HepG2 (cell line): ENCODE results near the gene TET2. TPM values are rescaled to one million over a fixed set of nuclear protein-coding genes. Genes with fewer than 3 reads are reported as not detected.

ENCODE experiments used
- CHD2 ChIP-seq: IDR thresholded peaks from 2 replicates; pipeline ENCODE4 v1.6.1; 2011; ENCODE audit warnings: low read depth, low read length, improper control_type of control experiment
- ERF ChIP-seq: IDR thresholded peaks from 2 replicates; pipeline ENCODE4 v1.6.1; 2018; ENCODE audit warnings: missing biosample characterization, missing genetic modification reagents
- GATA4 ChIP-seq: sonication (generic); IDR thresholded peaks from 2 replicates; pipeline ENCODE4 v1.6.1; 2016; ENCODE audit warnings: antibody characterized with exemption, low read depth, borderline replicate concordance
- HNRNPH1 ChIP-seq: fragments of 200-400 bp; formaldehyde crosslinking; optimal IDR thresholded peaks from 2 replicates; pipeline ENCODE3; 2017; ENCODE audit warnings: mild to moderate bottlenecking, low read depth, low read length
- HNRNPLL ChIP-seq: fragments of 200-400 bp; formaldehyde crosslinking; IDR thresholded peaks from 2 replicates; pipeline ENCODE4 v1.6.1; 2017; ENCODE audit warnings: mild to moderate bottlenecking, low read depth, low read length; ENCODE audit not compliant: poor library complexity, severe bottlenecking
- HOXD1 ChIP-seq: sonication (generic); formaldehyde crosslinking; IDR thresholded peaks from 2 replicates; pipeline ENCODE4 v1.5.0; 2020; ENCODE audit warnings: missing genetic modification reagents
- JUN ChIP-seq: sonication (generic); formaldehyde crosslinking; IDR thresholded peaks from 2 replicates; pipeline ENCODE4 v1.4.0; 2020; ENCODE audit warnings: mild to moderate bottlenecking, missing genetic modification reagents
- KDM4B ChIP-seq: sonication (generic); formaldehyde crosslinking; IDR thresholded peaks from 2 replicates; pipeline ENCODE4 v1.4.0; 2020; ENCODE audit warnings: missing genetic modification reagents
- MYNN ChIP-seq: sonication (generic); formaldehyde crosslinking; IDR thresholded peaks from 2 replicates; pipeline ENCODE4 v1.4.0; 2020; ENCODE audit warnings: mild to moderate bottlenecking, low read depth, missing genetic modification reagents
- NKX3-1 ChIP-seq: sonication (generic); formaldehyde crosslinking; IDR thresholded peaks from 2 replicates; pipeline ENCODE4 v1.5.0; 2020; ENCODE audit warnings: missing genetic modification reagents
- PHF20 ChIP-seq: sonication (generic); formaldehyde crosslinking; IDR thresholded peaks from 2 replicates; pipeline ENCODE4 v1.5.0; 2020; ENCODE audit warnings: mild to moderate bottlenecking, missing genetic modification reagents
- RFXANK ChIP-seq: IDR thresholded peaks from 2 replicates; pipeline ENCODE4 v1.6.1; 2016
- SCMH1 ChIP-seq: sonication (generic); formaldehyde crosslinking; IDR thresholded peaks from 2 replicates; pipeline ENCODE4 v1.9.0; 2021; ENCODE audit warnings: missing genetic modification reagents, mild to moderate bottlenecking, borderline replicate concordance
- TRIM24 ChIP-seq: sonication (generic); formaldehyde crosslinking; IDR thresholded peaks from 2 replicates; pipeline ENCODE4 v1.8.0; 2022; ENCODE audit warnings: mild to moderate bottlenecking, missing genetic modification reagents
- ZNF564 ChIP-seq: sonication (generic); formaldehyde crosslinking; IDR thresholded peaks from 2 replicates; pipeline ENCODE4 v1.8.1; 2023; ENCODE audit warnings: mild to moderate bottlenecking, missing genetic modification reagents
- ZNF660 ChIP-seq: sonication (generic); formaldehyde crosslinking; IDR thresholded peaks from 2 replicates; pipeline ENCODE4 v1.5.1; 2020; ENCODE audit warnings: mild to moderate bottlenecking, low read depth, missing genetic modification reagents, borderline replicate concordance
- polyA plus RNA-seq, 8 experiments: library from polyadenylated mRNA; depleted of rRNA in 3 of 8; stranded (reverse) in 7 of 8; unstranded in 1 of 8; fragments of >200 nt; fragmentation: Illumina TruSeq in 4 of 8; extraction: Trizol in 4 of 8; gene quantifications; 2 replicates each; pipeline versions ENCODE4 v1.2.1 to v1.2.3, GENCODE V29; 2011 to 2016; ENCODE audit warnings: low read depth in 4 of 8, missing spikeins in 1 of 8, mixed read lengths in 1 of 8; ENCODE audit not compliant: insufficient read depth in 1 of 8
- total RNA-seq, 5 experiments: library from RNA; depleted of rRNA; stranded (reverse); fragments of >200 nt; fragmentation: Illumina TruSeq; extraction: Trizol; gene quantifications; 2 replicates each; pipeline ENCODE4 v1.2.3, GENCODE V29; 2016; ENCODE audit warnings: low read depth in 1 of 5
- TF ChIP-seq, protein P1 (sequence below): sonication (generic); formaldehyde crosslinking; IDR thresholded peaks from 2 replicates; pipeline ENCODE4 v1.4.0; 2020; ENCODE audit warnings: missing genetic modification reagents
- TF ChIP-seq, protein P2 (sequence below): sonication (generic); formaldehyde crosslinking; IDR thresholded peaks from 2 replicates; pipeline ENCODE4 v1.5.1; 2020; ENCODE audit warnings: missing genetic modification reagents, mild to moderate bottlenecking, borderline replicate concordance
- TF ChIP-seq, protein P3 (sequence below): sonication (generic); formaldehyde crosslinking; IDR thresholded peaks from 2 replicates; pipeline ENCODE4 v1.5.0; 2020; ENCODE audit warnings: mild to moderate bottlenecking, missing genetic modification reagents, moderate library complexity
- TF ChIP-seq, protein P4 (sequence below): sonication (generic); formaldehyde crosslinking; IDR thresholded peaks from 2 replicates; pipeline ENCODE4 v1.5.0; 2020; ENCODE audit warnings: mild to moderate bottlenecking, missing genetic modification reagents

TET2 gene
- total and polyA plus RNA-seq, 2 of the 13 experiments (the other 11 are each of a cell fraction or from before 2014, with no cell fraction given) = 4.7 to 4.8 TPM

DNA sequence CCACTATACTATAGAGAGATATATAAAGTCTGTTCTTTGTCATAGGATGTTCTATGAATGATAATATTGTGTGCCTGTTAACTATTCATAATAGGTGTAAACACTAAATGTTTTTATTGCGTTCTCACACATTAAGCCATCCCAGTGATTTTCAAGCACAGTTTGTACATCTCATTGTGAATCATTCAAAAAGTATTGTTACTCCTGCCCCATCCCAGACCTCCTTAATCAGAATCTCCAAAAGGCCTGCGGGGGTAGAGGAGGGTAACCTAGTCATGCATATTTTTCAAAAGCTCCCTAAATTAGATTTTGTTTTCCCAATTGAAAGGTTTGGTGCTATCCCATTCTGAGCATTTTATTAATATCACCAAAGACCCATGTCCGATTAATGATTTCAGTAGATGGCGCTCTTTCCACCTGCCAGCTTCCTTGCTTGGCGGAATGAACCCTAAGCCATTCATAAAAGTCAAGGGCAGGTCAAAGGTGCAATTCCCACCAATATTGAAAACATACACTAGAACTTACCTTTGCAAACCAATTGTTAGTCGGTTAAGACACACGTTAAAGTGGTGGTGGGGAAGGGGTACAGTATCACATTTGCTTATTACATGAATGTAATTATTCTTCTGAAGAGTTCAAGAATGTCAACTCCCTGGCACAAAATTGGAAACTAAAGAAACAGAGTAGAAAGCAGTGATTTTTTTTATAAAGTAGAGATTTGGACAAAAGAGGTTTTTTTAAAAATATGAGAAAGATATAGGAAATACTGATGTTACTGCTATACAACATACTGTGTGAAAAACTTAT is 5.8 kb upstream of the TET2 start (continued):
- TF ChIP-seq, protein P1, sequence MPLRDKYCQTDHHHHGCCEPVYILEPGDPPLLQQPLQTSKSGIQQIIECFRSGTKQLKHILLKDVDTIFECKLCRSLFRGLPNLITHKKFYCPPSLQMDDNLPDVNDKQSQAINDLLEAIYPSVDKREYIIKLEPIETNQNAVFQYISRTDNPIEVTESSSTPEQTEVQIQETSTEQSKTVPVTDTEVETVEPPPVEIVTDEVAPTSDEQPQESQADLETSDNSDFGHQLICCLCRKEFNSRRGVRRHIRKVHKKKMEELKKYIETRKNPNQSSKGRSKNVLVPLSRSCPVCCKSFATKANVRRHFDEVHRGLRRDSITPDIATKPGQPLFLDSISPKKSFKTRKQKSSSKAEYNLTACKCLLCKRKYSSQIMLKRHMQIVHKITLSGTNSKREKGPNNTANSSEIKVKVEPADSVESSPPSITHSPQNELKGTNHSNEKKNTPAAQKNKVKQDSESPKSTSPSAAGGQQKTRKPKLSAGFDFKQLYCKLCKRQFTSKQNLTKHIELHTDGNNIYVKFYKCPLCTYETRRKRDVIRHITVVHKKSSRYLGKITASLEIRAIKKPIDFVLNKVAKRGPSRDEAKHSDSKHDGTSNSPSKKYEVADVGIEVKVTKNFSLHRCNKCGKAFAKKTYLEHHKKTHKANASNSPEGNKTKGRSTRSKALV (CRISPR knock-in tag) = no peak
- TF ChIP-seq, protein P2, sequence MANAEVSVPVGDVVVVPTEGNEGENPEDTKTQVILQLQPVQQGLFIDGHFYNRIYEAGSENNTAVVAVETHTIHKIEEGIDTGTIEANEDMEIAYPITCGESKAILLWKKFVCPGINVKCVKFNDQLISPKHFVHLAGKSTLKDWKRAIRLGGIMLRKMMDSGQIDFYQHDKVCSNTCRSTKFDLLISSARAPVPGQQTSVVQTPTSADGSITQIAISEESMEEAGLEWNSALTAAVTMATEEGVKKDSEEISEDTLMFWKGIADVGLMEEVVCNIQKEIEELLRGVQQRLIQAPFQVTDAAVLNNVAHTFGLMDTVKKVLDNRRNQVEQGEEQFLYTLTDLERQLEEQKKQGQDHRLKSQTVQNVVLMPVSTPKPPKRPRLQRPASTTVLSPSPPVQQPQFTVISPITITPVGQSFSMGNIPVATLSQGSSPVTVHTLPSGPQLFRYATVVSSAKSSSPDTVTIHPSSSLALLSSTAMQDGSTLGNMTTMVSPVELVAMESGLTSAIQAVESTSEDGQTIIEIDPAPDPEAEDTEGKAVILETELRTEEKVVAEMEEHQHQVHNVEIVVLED (CRISPR knock-in tag) = no peak
- TF ChIP-seq ERF (CRISPR knock-in tag) = no peak
- no peak for TF ChIP-seq GATA4
- no peak for TF ChIP-seq HNRNPLL
- TF ChIP-seq RFXANK (CRISPR knock-in tag) = no peak
- TF ChIP-seq KDM4B = no peak
- no peak for TF ChIP-seq ZNF660
- TF ChIP-seq, protein P3, sequence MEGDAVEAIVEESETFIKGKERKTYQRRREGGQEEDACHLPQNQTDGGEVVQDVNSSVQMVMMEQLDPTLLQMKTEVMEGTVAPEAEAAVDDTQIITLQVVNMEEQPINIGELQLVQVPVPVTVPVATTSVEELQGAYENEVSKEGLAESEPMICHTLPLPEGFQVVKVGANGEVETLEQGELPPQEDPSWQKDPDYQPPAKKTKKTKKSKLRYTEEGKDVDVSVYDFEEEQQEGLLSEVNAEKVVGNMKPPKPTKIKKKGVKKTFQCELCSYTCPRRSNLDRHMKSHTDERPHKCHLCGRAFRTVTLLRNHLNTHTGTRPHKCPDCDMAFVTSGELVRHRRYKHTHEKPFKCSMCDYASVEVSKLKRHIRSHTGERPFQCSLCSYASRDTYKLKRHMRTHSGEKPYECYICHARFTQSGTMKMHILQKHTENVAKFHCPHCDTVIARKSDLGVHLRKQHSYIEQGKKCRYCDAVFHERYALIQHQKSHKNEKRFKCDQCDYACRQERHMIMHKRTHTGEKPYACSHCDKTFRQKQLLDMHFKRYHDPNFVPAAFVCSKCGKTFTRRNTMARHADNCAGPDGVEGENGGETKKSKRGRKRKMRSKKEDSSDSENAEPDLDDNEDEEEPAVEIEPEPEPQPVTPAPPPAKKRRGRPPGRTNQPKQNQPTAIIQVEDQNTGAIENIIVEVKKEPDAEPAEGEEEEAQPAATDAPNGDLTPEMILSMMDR (CRISPR knock-in tag) = peak; percentile 81
- TF ChIP-seq, protein P4, sequence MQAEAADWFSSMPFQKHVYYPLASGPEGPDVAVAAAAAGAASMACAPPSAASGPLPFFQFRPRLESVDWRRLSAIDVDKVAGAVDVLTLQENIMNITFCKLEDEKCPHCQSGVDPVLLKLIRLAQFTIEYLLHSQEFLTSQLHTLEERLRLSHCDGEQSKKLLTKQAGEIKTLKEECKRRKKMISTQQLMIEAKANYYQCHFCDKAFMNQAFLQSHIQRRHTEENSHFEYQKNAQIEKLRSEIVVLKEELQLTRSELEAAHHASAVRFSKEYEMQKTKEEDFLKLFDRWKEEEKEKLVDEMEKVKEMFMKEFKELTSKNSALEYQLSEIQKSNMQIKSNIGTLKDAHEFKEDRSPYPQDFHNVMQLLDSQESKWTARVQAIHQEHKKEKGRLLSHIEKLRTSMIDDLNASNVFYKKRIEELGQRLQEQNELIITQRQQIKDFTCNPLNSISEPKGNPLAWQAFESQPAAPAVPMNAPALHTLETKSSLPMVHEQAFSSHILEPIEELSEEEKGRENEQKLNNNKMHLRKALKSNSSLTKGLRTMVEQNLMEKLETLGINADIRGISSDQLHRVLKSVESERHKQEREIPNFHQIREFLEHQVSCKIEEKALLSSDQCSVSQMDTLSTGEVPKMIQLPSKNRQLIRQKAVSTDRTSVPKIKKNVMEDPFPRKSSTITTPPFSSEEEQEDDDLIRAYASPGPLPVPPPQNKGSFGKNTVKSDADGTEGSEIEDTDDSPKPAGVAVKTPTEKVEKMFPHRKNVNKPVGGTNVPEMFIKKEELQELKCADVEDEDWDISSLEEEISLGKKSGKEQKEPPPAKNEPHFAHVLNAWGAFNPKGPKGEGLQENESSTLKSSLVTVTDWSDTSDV (CRISPR knock-in tag) = no peak
- no peak for TF ChIP-seq NKX3-1
- TF ChIP-seq ZNF564 (CRISPR knock-in tag) = no peak
- TF ChIP-seq JUN = no peak
- TF ChIP-seq TRIM24 (CRISPR knock-in tag) = no peak
- no peak for TF ChIP-seq CHD2
- TF ChIP-seq PHF20 = no peak
- no peak for TF ChIP-seq HOXD1 (CRISPR knock-in tag)
- TF ChIP-seq MYNN (CRISPR knock-in tag) = no peak
- no peak for TF ChIP-seq SCMH1 (CRISPR knock-in tag)
- TF ChIP-seq HNRNPH1 = no peak
